ENCODE data around the gene CSRP1.
"Not testable (repeated sequence)": the region's sequence is repeated elsewhere in the genome, so short reads cannot be mapped to it uniquely, and the experiment has no call there.

Gene CSRP1

DNA sequence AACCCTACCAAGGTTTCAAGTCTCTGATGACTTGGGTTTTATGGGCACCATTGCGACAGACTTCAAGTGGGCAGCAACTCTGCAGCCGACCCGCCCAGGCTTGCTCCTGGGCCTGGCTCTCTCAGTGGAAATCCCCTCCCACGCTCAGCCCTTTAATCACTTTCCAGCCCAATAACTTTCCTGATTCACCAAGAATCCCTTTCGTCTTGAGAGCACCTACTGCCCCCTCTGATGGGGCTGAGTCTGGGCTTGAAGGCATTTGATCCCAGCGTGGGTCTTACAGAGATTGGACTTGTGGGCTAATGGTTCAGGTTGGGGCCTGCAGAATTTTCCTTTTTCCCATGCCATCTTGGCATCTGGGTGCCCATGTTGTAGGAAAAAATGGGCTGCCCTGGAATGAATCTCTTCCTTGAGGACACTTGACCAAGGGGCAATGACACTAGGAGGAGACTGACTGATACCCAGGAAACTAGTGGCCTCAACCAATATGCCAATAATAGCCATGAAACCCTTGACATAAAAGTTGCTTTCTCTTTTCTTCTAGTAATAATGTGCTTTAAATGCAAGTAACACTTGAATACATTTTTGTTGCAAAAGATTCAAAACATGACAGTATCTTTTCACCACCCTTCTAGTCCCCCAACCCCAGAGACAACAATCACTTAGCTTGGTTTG, 30.1 kb downstream of the CSRP1 start:
- no peak for DNase-seq (ENCODE audit: low read depth)

DNA sequence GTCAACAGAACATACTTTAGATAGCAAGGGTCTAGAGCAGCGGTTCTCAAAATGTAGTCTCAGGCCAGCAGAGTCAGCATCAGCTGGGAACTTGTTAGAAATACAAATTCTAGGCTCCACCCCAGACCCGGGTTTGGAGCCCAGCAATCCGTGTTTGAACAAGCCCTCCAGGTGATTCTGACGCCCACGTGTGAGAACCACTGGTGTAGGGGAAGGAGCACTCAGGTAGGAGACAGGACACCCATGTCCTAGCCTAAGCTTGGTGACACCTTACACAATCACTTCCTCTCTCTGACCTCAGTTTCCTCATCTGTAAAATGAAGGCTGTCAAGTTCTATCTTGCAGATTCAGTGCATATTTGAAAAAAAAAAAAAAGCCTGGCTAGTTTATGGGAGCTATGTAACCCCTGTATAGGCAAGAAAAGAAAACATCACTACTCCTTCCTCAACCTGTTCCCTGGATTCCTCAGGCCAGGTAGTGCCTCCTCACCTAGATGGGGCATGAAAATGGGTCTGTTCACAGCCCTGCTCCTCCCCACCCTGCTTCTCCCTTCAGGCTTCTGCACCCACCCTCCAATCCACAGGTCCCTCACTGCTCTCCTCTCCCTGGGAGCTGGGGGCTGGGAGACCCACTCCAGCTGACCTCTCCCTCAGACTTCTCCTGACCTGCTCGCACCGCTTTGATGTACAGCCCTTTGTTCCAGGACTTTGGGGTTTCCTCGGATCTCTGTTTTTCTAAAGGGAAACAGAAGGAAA, 30.8 kb downstream of the CSRP1 start:
- no peak for DNase-seq (ENCODE audit: low read depth)

- no peak for DNase-seq (ENCODE audit: low read depth)
These were observed 31.8 kb downstream of the CSRP1 start for GRCh38 chr1:201475130-201475529.

DNA sequence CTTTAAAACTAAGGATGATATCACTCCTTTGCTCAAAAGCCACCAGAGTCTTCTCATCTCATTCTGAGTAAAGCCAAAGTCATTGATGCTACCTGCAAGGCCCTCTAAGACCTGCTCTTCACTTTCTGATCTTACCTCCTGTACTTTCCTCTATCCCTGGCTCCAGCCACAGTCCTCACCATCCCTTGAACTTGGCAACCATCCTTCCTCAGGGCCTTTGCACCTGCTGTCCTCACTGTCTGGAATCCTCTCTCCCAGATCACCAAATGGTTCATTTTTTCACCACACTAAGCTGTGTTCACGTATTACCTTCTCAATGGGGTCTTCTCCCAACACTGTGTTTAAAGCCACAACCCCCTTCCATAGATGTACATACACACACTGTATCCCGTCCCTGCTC, 33.6 kb downstream of the CSRP1 start:
- DNase-seq (ENCODE audit: low read depth) = no peak

DNA sequence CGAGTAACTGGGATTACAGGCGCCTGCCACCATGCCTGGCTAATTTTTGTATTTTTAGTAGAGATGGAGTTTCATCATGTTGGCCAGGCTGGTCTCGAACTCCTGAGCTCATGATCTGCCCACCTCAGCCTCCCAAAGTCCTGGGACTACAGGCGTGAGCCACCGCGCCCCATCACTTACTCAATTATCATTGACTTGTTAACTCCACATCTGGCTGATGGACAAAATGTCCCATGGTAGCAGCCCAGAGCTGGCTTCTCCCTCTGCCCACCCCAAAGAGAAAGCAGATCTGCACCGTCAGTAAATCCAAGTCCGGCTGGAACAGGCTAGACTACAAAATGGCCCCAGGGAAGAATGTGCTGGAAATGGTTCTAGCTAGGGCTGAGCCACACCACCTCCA, 34.6 kb downstream of the CSRP1 start:
- not testable (repeated sequence) for DNase-seq (ENCODE audit: low read depth)

DNA sequence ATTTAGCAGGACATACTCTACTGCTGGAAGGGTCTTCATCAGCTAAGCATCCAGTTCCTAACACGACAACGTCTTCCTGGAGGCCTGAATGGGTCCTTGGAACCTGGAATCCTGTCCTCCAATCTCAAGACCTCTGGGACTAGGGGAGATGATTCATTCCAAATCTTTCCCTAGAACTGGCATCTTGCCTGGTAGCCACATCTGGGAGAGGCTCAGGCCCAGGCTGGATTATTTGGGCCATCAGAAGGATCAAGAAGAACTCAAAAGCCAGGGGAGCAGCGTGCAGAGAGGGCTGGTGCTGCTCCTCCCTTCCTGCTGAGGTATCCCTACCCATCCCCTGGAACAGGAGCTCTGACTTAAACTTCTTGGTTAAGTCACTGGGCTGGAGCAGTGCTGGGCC, 35.2 kb downstream of the CSRP1 start:
- no peak for DNase-seq (ENCODE audit: low read depth)

DNA sequence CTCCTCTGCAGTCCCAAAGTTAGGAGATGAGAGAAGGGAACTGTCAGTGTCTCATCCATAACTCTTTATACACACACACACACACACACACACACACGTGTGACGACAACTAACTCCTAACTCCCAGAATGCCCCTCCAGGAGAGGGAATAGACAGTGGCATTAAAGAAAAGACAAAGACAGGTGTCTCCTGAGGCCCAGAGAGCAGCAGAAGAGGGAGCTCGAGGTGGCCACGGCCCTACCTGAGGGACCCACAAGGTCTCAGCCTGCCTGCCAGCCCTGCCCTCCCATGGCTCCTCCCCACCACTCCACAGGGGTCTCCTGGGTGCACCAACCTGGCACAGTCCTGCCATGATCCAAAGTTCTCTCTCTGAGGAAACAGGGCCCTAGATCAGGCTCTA, 36.3 kb downstream of the CSRP1 start:
- DNase-seq (ENCODE audit: low read depth) = no peak

DNA sequence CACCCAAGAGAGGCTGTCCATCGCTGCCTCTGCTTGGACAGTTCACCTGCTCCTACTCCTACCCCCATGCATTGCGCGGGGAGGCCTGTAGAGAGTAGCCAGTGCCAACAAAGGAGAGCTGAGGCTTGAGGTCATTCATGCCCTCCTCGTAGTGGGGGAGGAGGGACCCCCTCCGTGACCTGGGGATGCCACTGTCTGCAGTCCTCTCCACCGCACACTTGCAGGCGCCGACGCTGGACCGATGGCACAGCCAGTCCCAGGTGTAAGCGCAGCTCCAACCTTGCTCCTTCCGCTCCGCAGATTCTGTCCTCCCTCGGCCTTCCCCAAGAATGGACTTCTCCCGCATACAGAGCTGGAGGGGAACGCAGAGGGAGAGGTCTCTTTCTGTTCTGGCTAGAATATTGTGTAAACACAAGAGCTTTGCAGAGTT, 37.3 kb downstream of the CSRP1 start:
- DNase-seq (ENCODE audit: low read depth) = no peak

- no peak for DNase-seq (ENCODE audit: low read depth)
These were observed 37.9 kb downstream of the CSRP1 start, which contains the start of gene PHLDA3 for GRCh38 chr1:201468844-201469644. Gene PHLDA3 (minus strand): TSS chr1:201469188. CDS start chr1:201468786, 402 bp downstream.

DNA sequence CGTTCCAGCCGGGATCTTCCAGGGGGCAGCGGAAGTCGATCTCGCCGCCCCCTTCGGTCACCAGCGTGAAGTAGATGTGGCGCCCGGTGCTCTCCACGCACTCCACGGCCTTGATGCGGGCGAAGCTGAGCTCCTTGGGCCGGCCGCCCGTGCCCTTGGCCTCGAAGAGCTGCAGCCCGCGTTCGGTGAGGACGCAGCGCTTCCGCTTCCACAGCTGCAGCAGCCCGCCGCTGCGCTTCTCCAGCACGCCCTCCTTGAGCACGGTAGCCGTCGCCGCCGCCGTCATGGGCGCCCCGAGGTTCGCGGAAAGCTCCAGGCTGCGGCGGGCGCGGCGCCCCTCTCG, 38.5 kb downstream of the CSRP1 start:
- DNase-seq (ENCODE audit: low read depth) = no peak

DNA sequence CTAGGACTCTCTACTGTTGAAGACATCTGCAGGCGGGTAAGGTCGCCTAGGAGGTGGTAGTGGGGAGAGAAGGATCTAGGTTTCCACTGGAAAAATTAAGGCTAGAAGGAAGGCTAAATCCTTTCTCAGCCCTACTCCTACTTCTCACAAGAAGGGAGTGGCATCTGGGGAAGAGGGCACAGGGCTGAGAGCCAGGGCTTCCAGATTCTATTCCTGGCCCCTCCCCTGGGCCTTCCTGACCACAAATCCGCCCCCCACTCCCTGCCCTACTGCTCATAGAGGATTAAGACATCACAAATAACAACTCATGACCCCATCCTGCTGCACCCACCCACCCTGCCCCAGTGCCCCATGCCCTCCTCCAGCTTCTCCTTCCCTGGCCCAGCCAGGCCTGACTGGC, 40.4 kb downstream of the CSRP1 start:
- DNase-seq (ENCODE audit: low read depth) = no peak

GRCh38 chr1:201465698-201466290, 41.1 kb downstream of the CSRP1 start:
- no peak for DNase-seq (ENCODE audit: low read depth)

DNA sequence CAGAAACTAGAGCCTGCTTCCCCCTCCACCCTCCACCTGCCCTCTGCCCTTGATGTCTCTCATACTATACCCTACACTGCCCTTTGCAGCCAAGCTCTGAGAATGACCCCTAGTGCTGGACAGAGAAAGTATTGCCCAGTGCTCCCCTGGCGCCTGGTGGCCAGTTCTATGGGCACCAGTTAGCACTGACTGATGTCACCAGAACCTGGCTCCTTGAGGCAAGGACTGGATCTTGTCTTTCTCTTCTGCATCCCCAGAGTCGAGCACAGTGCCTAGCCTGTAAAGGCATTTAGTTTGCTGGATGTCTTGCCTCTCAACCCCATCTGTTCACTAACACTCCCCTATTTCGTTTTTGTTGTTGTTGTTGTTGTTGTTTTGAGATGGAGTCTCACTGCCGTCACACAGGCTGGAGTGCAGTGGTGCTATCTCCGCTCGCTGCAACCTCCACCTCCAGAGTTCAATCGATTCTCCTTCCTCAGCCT, 43.8 kb downstream of the CSRP1 start:
- DNase-seq (ENCODE audit: low read depth) = no peak

DNA sequence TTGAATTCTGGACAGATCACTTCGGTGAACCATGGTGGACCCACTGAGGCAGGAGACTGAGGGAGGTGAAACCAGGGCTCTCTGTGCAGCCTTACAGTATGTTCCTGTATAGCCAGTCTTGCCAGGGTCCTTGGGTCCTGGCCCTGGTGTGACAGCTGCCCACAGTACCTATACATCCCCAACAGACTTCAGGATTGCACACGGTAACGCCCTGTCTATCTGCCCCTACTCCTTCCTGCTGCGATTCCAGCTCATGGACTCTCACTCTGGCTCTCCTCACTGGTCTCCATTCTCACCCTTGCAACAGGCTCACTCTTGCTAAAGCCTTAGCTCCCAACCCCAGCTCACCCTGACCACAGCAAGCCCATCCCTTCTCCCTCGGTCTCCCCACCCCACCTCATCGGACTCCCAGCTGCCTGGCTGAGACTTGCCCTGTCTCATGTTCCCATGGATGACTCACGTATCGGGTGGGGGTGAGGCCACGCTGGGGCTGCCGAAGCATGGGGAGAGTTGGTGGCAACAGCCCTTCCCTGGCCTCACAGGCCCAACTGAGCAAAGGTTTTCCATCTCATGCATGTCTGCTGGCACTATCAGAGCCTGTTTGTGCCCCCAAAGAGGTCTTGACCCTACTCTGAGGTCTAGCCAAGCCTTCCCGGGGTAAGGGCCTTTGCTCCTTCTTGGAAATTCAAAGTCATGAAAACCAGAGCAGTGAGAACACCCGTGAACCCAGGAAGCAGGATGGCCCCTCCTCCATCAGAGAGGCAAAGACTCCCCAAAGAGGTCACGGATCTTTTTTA, 45.1 kb downstream of the CSRP1 start:
- no peak for DNase-seq (ENCODE audit: low read depth)

- DNase-seq (ENCODE audit: low read depth) = no peak
These were observed 45.9 kb downstream of the CSRP1 start for GRCh38 chr1:201460814-201461644.

DNA sequence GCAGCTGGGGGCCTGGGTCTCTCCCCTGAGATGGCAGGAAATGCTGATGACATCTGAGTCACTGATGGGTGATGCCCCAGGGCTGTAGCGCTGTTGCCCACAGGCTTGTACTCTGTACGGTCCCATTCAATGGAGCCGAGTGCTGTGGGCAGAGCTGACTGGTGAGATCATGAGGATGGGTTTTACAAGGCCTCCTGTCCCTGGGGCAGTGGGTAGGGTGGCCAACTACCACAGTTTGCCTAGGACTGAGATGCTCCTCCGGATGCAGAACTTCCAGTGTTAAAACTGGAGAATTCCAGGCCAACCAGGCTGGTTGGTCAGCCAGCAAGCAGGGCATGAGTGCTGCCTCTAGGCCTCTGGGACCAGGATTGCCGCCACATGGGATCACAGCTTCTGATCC, 47.1 kb downstream of the CSRP1 start:
- no peak for DNase-seq (ENCODE audit: low read depth)

DNA sequence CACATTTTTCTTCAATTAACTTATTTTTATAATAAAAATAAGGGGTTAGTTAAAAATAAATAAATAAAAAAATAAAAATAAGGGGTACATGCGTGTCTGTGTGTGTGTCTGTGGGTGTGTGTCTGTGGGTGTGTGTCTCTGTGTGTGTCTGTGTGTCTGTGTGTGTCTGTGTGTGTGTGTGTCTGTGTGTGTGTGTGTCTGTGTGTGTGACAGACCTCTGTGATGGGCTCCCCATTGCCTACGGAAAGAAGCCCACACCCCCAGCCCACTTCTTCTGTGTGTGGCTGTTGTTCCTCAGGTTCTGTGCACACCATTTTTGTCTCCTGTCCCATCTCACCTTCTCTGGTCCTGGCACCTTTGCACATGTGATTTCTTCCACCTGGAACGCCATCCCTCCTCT, 47.9 kb downstream of the CSRP1 start:
- no peak for DNase-seq (ENCODE audit: low read depth)

- no peak for DNase-seq (ENCODE audit: low read depth)
These were observed 49.4 kb downstream of the CSRP1 start for GRCh38 chr1:201457508-201457960.

- no peak for DNase-seq (ENCODE audit: low read depth)
These were observed 50.2 kb downstream of the CSRP1 start for GRCh38 chr1:201456499-201457309.

- DNase-seq (ENCODE audit: low read depth) = no peak
These were observed 51.8 kb downstream of the CSRP1 start for GRCh38 chr1:201455098-201455497.

Data from stimulated activated CD8-positive, alpha-beta memory T cell treated with anti-CD3 and anti-CD28 coated beads, Interleukin-12 subunit alpha, Interleukin-12 subunit beta, amount 100 ng/mL, for 4 hours (primary cell).